Mesendoderm (in vitro differentiated cells): ENCODE data around the gene ZNF57.

Source experiments
- DNase-seq: peaks from one replicate; pipeline ENCODE4 v3.0.0; 2013
- H2AK5ac ChIP-seq: 2 replicates; pipeline ENCODE4 v1.6.1; 2013; ENCODE audit warnings: low read length, inconsistent platforms
- H2BK120ac ChIP-seq: 2 replicates; pipeline ENCODE4 v1.6.1; 2013; ENCODE audit warnings: low read depth, mild to moderate bottlenecking, low read length, moderate library complexity, mixed read lengths
- H2BK15ac ChIP-seq: replicated peaks from 2 replicates; pipeline ENCODE4 v1.6.1; 2013; ENCODE audit warnings: low read depth, mild to moderate bottlenecking, moderate library complexity
- H2BK5ac ChIP-seq: 2 replicates; pipeline ENCODE4 v1.6.1; 2013; ENCODE audit warnings: low read length, inconsistent platforms
- H3K18ac ChIP-seq: 2 replicates; pipeline ENCODE4 v1.6.1; 2013; ENCODE audit warnings: mild to moderate bottlenecking, low read length, mixed read lengths
- H3K23ac ChIP-seq: one replicate; pipeline ENCODE4 v1.6.1; 2013; ENCODE audit warnings: low read length
- H3K27ac ChIP-seq: 2 replicates; pipeline ENCODE4 v1.5.1; 2013; ENCODE audit warnings: low read depth, mild to moderate bottlenecking, inconsistent platforms, low read length, moderate library complexity
- H3K27me3 ChIP-seq: 2 replicates; pipeline ENCODE4 v1.6.1; 2013; ENCODE audit warnings: low read length, control low read depth, mild to moderate bottlenecking, inconsistent platforms; ENCODE audit not compliant: insufficient read depth, poor library complexity
- H3K36me3 ChIP-seq: 2 replicates; pipeline ENCODE4 v1.6.1; 2013; ENCODE audit warnings: low read length, inconsistent platforms; ENCODE audit not compliant: control insufficient read depth, insufficient read depth
- H3K4ac ChIP-seq: one replicate; pipeline ENCODE4 v1.6.1; 2013; ENCODE audit warnings: low read depth, mild to moderate bottlenecking, low read length, moderate library complexity
- H3K4me1 ChIP-seq: 2 replicates; pipeline ENCODE4 v1.6.1; 2013; ENCODE audit warnings: low read depth, low read length, inconsistent platforms; ENCODE audit not compliant: control insufficient read depth
- H3K4me2 ChIP-seq: 2 replicates; pipeline ENCODE4 v1.6.1; 2013; ENCODE audit warnings: low read length
- H3K4me3 ChIP-seq: 2 replicates; pipeline ENCODE4 v1.5.1; 2013; ENCODE audit warnings: mild to moderate bottlenecking, low read length
- H3K56ac ChIP-seq: one replicate; pipeline ENCODE4 v1.6.1; 2013; ENCODE audit warnings: low read length
- H3K79me1 ChIP-seq: 2 replicates; pipeline ENCODE4 v1.6.1; 2013; ENCODE audit warnings: low read length, inconsistent platforms
- H3K79me2 ChIP-seq: 2 replicates; pipeline ENCODE4 v1.6.1; 2013; ENCODE audit warnings: mild to moderate bottlenecking, low read length; ENCODE audit not compliant: control insufficient read depth, insufficient read depth
- H3K9ac ChIP-seq: 2 replicates; pipeline ENCODE4 v1.6.1; 2013; ENCODE audit warnings: low read length, inconsistent platforms
- H4K5ac ChIP-seq: one replicate; pipeline ENCODE4 v1.6.1; 2013; ENCODE audit warnings: low read length
- H4K8ac ChIP-seq: one replicate; pipeline ENCODE4 v1.6.1; 2013; ENCODE audit warnings: low read depth, mild to moderate bottlenecking, control low read depth, low read length, moderate library complexity
- WGBS: extraction: QIAGEN DNeasy Blood & Tissue Kit; methylation state at CpG from one replicate; pipeline ENCODE4 v1.1.7; 2013; ENCODE audit warnings: low lambda C conversion rate, missing lambda C conversion rate; ENCODE audit not compliant: insufficient coverage; ENCODE audit errors: extremely low coverage; 5-methylcytosine and 5-hydroxymethylcytosine counted together

Gene ZNF57

GRCh38 chr19:2950286-2951124 is 49.8 kb downstream of the ZNF57 start:
- DNase-seq = peak; percentile 100
- Histone ChIP-seq H4K8ac (peak overlapping the region; percentile 90), H3K4me3 (peak overlapping the region; percentile 96), H3K23ac (peak overlapping the region; percentile 56), H3K36me3 (no peaks in the 10 kb centered on the region), H2BK15ac (no peak overlapping the region), H3K4me1 (peaks cover 4% of the 10 kb centered on the region), H3K79me1 (peaks cover 8% of the 10 kb centered on the region), H2BK5ac (peak overlapping the region; percentile 56), H3K56ac (peak overlapping the region; percentile 95), H2BK120ac (no peak overlapping the region), H3K18ac (peak overlapping the region; percentile 81), H2AK5ac (no peak overlapping the region), H3K9ac (peak overlapping the region; percentile 96), H3K4me2 (peak overlapping the region; percentile 74), H4K5ac (peak overlapping the region; percentile 29), H3K79me2 (peaks cover 5% of the 10 kb centered on the region), H3K27me3 (no peaks in the 10 kb centered on the region), H3K4ac (peak overlapping the region; percentile 83), H3K27ac (peak overlapping the region; percentile 90)
- no CpG with 5 or more reads among the region's 53 CpGs for WGBS

DNA sequence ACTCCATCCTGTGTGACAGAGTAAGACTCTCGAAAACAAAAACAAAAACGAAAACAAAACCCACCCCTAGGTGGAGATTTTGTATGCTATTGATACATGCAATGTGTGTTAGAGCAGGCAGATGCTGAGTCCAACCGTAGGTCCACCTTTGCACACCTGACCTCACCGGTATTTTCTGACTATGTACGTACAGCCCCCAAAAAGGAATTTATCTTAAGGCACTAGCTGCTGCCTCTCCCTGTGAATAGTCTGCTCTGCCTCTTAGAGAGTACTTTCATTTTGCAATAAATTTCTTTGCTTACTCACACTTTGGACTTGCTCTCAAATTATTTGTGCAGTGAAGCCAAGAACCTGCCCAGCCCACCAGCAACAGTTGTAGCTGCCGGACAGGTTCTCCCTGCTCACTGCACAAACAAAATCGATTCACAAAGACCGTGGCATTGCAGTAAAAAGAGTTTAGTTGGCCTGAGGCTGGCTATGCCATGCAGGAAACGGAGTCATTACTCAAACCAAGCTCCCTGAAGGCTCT is 52.3 kb downstream of the ZNF57 start:
- Histone ChIP-seq H3K79me2 (peaks cover 5% of the 10 kb centered on the region), H3K56ac (no peak overlapping the region), H3K18ac (no peak overlapping the region), H3K4me3 (no peak overlapping the region), H3K79me1 (peaks cover 8% of the 10 kb centered on the region), H2AK5ac (no peak overlapping the region), H3K27ac (no peak overlapping the region), H3K27me3 (no peaks in the 10 kb centered on the region), H2BK5ac (no peak overlapping the region), H3K36me3 (no peaks in the 10 kb centered on the region), H2BK120ac (no peak overlapping the region), H3K4me1 (peaks cover 4% of the 10 kb centered on the region), H2BK15ac (no peak overlapping the region), H4K5ac (no peak overlapping the region), H3K9ac (no peak overlapping the region), H3K4ac (no peak overlapping the region), H4K8ac (no peak overlapping the region), H3K23ac (no peak overlapping the region), H3K4me2 (no peak overlapping the region)
- no peak for DNase-seq
- no CpG with 5 or more reads among the region's 9 CpGs for WGBS

DNA sequence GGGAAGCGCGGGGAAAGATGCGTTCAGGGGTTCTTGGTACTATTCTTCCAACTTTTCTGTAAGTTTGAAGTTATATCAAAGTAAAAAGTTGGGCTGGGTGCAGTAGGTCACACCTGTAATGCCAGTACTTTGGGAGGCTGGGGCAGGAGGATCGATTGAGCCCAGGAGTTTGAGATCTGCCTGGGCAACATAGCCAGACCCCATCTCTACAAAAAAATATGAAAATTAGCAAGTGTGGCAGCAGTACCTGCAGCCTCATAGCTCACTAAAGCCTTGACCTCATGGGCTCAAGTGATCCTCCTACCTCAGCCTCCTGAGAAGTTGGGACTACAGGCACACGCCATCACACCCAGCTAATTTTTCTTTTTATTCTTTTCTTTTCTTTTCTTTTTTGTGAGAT is 56.4 kb downstream of the ZNF57 start:
- H3K4me2 ChIP-seq = no peak overlapping the region
- H3K9ac ChIP-seq = no peak overlapping the region
- H3K4ac ChIP-seq = no peak overlapping the region
- DNase-seq = no peak
- no peak overlapping the region for H2BK5ac ChIP-seq
- H3K36me3 ChIP-seq = no peaks in the 10 kb centered on the region
- H3K23ac ChIP-seq = no peak overlapping the region
- H4K5ac ChIP-seq = no peak overlapping the region
- H2BK15ac ChIP-seq = no peak overlapping the region
- H3K79me2 ChIP-seq = no peaks in the 10 kb centered on the region
- no peaks in the 10 kb centered on the region for H3K27me3 ChIP-seq
- H3K18ac ChIP-seq = no peak overlapping the region
- H2BK120ac ChIP-seq = no peak overlapping the region
- no CpG with 5 or more reads among the region's 5 CpGs for WGBS
- no peak overlapping the region for H3K56ac ChIP-seq
- no peaks in the 10 kb centered on the region for H3K4me1 ChIP-seq
- H3K4me3 ChIP-seq = no peak overlapping the region
- no peak overlapping the region for H2AK5ac ChIP-seq
- no peaks in the 10 kb centered on the region for H3K79me1 ChIP-seq
- H3K27ac ChIP-seq = no peak overlapping the region
- no peak overlapping the region for H4K8ac ChIP-seq

DNA sequence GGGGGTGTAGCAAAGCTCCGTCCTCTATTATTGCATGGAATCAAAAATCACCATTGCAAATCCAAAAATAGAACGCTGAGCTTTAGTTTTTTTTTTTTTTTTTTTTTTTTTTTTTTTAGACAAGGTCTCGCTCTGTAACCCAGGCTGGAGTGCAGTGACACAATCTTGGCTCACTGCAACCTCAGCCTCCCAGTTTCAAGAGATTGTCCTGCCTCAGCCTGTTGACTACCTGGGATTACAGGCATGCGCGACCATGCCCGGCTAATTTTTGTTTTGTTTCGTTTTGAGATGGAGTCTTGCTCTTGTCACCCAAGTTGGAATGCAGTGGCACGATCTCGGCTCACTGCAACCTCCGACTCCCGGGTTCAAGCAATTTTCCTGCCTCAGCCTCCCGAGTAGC is 59.4 kb downstream of the ZNF57 start:
- Histone ChIP-seq H3K23ac (no peak overlapping the region), H3K4me3 (no peak overlapping the region), H3K4me1 (no peaks in the 10 kb centered on the region), H4K5ac (no peak overlapping the region), H3K27ac (no peak overlapping the region), H3K79me2 (no peaks in the 10 kb centered on the region), H3K79me1 (no peaks in the 10 kb centered on the region), H4K8ac (no peak overlapping the region), H2AK5ac (no peak overlapping the region), H2BK15ac (no peak overlapping the region), H3K18ac (no peak overlapping the region), H3K4ac (no peak overlapping the region), H3K4me2 (no peak overlapping the region), H2BK120ac (no peak overlapping the region), H2BK5ac (no peak overlapping the region), H3K27me3 (no peaks in the 10 kb centered on the region), H3K56ac (no peak overlapping the region), H3K9ac (no peak overlapping the region), H3K36me3 (no peaks in the 10 kb centered on the region)
- no peak for DNase-seq
- WGBS = no CpG with 5 or more reads among the region's 12 CpGs

DNA sequence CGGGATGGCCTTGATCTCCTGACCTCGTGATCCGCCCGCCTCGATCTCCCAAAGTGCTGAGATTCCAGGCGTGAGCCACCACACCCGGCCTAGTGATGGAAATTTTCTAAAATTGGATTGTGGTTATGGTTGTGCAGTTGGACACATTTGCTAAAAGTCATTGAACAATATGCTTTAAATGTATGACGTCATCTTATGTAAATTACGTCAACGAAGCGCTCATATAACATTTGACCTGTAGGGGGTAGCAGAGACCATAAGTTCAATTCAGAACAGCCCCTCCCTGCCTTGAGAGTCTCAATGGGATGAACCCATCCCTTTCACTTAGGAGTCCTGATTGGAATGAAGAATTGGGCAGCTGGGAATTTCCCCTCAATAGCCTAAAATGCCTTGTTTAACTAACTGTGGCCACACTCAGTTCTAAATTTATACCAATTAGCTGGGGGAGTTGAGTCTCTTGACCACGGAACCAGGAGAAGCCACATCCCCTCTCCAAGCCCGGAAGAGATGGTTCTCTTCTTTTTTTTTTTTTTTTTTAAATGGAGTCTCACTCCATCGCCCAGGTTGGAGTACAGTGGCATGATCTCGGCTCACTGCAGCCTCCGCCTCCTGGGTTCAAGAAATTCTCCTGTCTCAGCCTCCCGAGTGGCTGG is 61.4 kb downstream of the ZNF57 start:
- no CpG with 5 or more reads among the region's 17 CpGs for WGBS
- Histone ChIP-seq H4K8ac (no peak overlapping the region), H2BK5ac (no peak overlapping the region), H3K9ac (no peak overlapping the region), H2AK5ac (no peak overlapping the region), H3K56ac (no peak overlapping the region), H3K18ac (no peak overlapping the region), H3K36me3 (no peaks in the 10 kb centered on the region), H3K4ac (no peak overlapping the region), H3K4me1 (no peaks in the 10 kb centered on the region), H3K79me2 (no peaks in the 10 kb centered on the region), H3K4me2 (no peak overlapping the region), H3K4me3 (no peak overlapping the region), H3K79me1 (no peaks in the 10 kb centered on the region), H4K5ac (no peak overlapping the region), H2BK15ac (no peak overlapping the region), H3K27ac (no peak overlapping the region), H3K23ac (no peak overlapping the region), H2BK120ac (no peak overlapping the region), H3K27me3 (no peaks in the 10 kb centered on the region)
- peak; percentile 86 for DNase-seq
